Measurements from ENCODE around the gene PDPR. TPM values are rescaled to one million over a fixed set of nuclear protein-coding genes. Genes with fewer than 3 reads are reported as not detected.
"Not testable (repeated sequence)": the region's sequence is repeated elsewhere in the genome, so short reads cannot be mapped to it uniquely, and the experiment has no call there.

The PDPR gene
- total and polyA plus RNA-seq, 2 experiments from 2014 or later = 8.3 to 38.2 TPM

- H3K4me1 Mint-ChIP-seq; H3K36me3 ChIP-seq (ENCODE audit: insufficient read depth); H3K4me3 ChIP-seq; H3K9me3 Mint-ChIP-seq; H2AFZ ChIP-seq; H3K79me2 ChIP-seq (replicated peaks; ENCODE audit: insufficient read depth); H3K36me3 Mint-ChIP-seq (ENCODE audit: low read depth); ATAC-seq; H3K4me3 Mint-ChIP-seq; H3K27me3 Mint-ChIP-seq (ENCODE audit: insufficient read depth, low read depth, poor library complexity); DNase-seq (ENCODE audit: low spot score); H3K4me2 ChIP-seq; H3K9me2 ChIP-seq (ENCODE audit: insufficient read depth); H3K4me1 ChIP-seq (ENCODE audit: insufficient read depth); H4K20me1 ChIP-seq (replicated peaks; ENCODE audit: insufficient read depth); H3K27ac ChIP-seq (ENCODE audit: low read depth); H3K27ac Mint-ChIP-seq; H3K27me3 ChIP-seq (ENCODE audit: insufficient read depth); H3F3A ChIP-seq (replicated peaks; ENCODE audit: low read depth): not testable (repeated sequence)
Observed at GRCh38 chr16:70190574-70190973, 76.4 kb downstream of the PDPR start.

DNA sequence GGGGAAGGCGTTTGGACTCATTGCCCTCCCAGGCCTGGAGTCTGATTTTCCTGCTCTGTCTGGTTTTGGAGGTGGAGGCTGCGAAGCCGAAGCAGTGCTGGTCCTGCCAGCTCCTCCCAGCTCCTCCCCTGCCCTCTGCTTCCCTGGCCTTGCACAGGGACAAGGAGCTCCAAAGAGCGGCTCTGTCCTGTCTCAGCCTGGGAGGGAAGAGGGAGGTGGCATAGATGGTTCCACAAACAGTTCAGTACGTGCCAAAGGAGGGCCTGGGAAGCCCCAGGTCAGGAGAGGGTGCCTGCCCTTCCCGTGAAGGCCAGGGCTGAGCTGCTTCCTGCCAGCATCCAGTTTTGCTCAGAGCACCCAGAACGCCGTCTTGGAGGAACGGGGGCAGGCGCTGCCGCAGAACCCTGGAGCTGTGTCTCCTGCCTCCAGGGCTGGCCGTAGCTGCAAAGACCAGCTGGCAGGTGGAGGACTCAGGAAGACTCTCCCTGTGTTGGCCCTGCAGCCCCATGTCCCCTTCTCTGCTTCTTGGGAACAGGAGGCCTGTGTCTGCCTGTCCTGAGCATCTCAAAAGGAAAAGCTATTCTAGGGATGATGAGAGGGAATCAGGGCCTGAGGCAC lies 82.7 kb downstream of the PDPR start:
- H3F3A ChIP-seq (replicated peaks; ENCODE audit: low read depth); H3K27me3 Mint-ChIP-seq (ENCODE audit: insufficient read depth, low read depth, poor library complexity); H3K9me2 ChIP-seq (ENCODE audit: insufficient read depth); H3K9me3 Mint-ChIP-seq; H2AFZ ChIP-seq; H3K4me2 ChIP-seq; H3K4me1 Mint-ChIP-seq; H3K27ac Mint-ChIP-seq; H4K20me1 ChIP-seq (replicated peaks; ENCODE audit: insufficient read depth); H3K27me3 ChIP-seq (ENCODE audit: insufficient read depth); H3K79me2 ChIP-seq (replicated peaks; ENCODE audit: insufficient read depth); H3K36me3 Mint-ChIP-seq (ENCODE audit: low read depth); H3K4me3 Mint-ChIP-seq; H3K36me3 ChIP-seq (ENCODE audit: insufficient read depth); DNase-seq (ENCODE audit: low spot score); H3K4me1 ChIP-seq (ENCODE audit: insufficient read depth); H3K27ac ChIP-seq (ENCODE audit: low read depth); H3K4me3 ChIP-seq: not testable (repeated sequence)
- ATAC-seq = peak; percentile 72

DNA sequence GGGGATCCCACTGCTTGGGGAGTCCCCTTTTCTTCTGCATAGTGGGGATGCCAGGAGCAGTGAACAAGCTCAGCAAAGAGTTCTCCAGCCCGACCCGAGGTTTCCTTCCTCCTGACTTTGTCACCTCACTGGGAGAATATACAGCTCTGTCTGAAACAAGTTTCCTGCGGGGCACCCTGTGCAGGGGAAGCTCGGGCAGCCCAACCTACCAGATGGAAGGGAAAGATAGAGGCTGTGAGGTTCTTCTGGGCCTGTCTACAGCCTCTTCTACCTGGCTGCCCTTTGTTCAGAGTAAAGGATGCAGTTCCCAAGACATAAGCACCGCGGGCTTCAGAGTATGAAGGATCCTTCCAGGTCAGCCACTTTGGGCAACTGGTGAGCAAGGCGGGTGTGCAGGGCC lies 83.5 kb downstream of the PDPR start:
- H4K20me1 ChIP-seq (replicated peaks; ENCODE audit: insufficient read depth); H3K4me3 ChIP-seq; H3F3A ChIP-seq (replicated peaks; ENCODE audit: low read depth); H3K4me2 ChIP-seq; H3K36me3 Mint-ChIP-seq (ENCODE audit: low read depth); H3K9me2 ChIP-seq (ENCODE audit: insufficient read depth); H3K27ac ChIP-seq (ENCODE audit: low read depth); ATAC-seq; H3K79me2 ChIP-seq (replicated peaks; ENCODE audit: insufficient read depth); H3K27me3 Mint-ChIP-seq (ENCODE audit: insufficient read depth, low read depth, poor library complexity); H3K9me3 Mint-ChIP-seq; H3K27ac Mint-ChIP-seq; H2AFZ ChIP-seq; H3K4me1 ChIP-seq (ENCODE audit: insufficient read depth); H3K4me1 Mint-ChIP-seq; DNase-seq (ENCODE audit: low spot score); H3K27me3 ChIP-seq (ENCODE audit: insufficient read depth); H3K36me3 ChIP-seq (ENCODE audit: insufficient read depth); H3K4me3 Mint-ChIP-seq: not testable (repeated sequence)

GRCh38 chr16:70198230-70198629 lies 84.1 kb downstream of the PDPR start:
- H3K79me2 ChIP-seq (replicated peaks; ENCODE audit: insufficient read depth); H3K9me3 Mint-ChIP-seq; H3K36me3 ChIP-seq (ENCODE audit: insufficient read depth); H3K27ac Mint-ChIP-seq; H3K27me3 Mint-ChIP-seq (ENCODE audit: insufficient read depth, low read depth, poor library complexity); H3K4me1 ChIP-seq (ENCODE audit: insufficient read depth); H3K4me1 Mint-ChIP-seq; ATAC-seq; H4K20me1 ChIP-seq (replicated peaks; ENCODE audit: insufficient read depth); H3K27ac ChIP-seq (ENCODE audit: low read depth); H3K4me3 Mint-ChIP-seq; H3K4me2 ChIP-seq; DNase-seq (ENCODE audit: low spot score); H3F3A ChIP-seq (replicated peaks; ENCODE audit: low read depth); H3K36me3 Mint-ChIP-seq (ENCODE audit: low read depth); H3K9me2 ChIP-seq (ENCODE audit: insufficient read depth); H3K4me3 ChIP-seq; H3K27me3 ChIP-seq (ENCODE audit: insufficient read depth); H2AFZ ChIP-seq: not testable (repeated sequence)

DNA sequence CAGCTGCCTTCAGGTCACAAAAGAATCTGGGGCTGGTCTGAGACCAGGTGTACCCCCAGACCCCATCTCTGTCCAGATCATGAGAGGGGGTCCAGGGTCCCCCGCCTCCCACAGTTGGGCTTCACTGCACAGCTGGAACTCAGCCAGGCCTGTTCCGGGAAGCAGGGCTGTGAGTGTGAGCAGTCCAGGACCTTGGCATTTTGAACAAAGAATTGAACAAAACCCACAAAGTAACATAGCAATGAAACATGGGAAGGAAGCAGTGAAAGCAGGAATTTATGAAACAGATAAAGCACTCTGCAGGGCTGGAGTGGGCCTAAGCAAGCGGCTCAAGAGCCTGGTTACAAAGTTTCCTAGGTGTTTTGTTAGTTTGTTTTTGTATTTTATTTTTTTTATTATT lies 84.5 kb downstream of the PDPR start:
- not testable (repeated sequence) for H3K27me3 ChIP-seq (ENCODE audit: insufficient read depth); H3F3A ChIP-seq (replicated peaks; ENCODE audit: low read depth); H3K36me3 Mint-ChIP-seq (ENCODE audit: low read depth); H3K9me3 Mint-ChIP-seq; ATAC-seq; H3K9me2 ChIP-seq (ENCODE audit: insufficient read depth); H3K27ac Mint-ChIP-seq; H4K20me1 ChIP-seq (replicated peaks; ENCODE audit: insufficient read depth); H3K27me3 Mint-ChIP-seq (ENCODE audit: insufficient read depth, low read depth, poor library complexity); H2AFZ ChIP-seq; H3K4me1 ChIP-seq (ENCODE audit: insufficient read depth); H3K4me2 ChIP-seq; H3K36me3 ChIP-seq (ENCODE audit: insufficient read depth); H3K4me3 Mint-ChIP-seq; H3K4me1 Mint-ChIP-seq; H3K27ac ChIP-seq (ENCODE audit: low read depth); H3K79me2 ChIP-seq (replicated peaks; ENCODE audit: insufficient read depth); DNase-seq (ENCODE audit: low spot score); H3K4me3 ChIP-seq

DNA sequence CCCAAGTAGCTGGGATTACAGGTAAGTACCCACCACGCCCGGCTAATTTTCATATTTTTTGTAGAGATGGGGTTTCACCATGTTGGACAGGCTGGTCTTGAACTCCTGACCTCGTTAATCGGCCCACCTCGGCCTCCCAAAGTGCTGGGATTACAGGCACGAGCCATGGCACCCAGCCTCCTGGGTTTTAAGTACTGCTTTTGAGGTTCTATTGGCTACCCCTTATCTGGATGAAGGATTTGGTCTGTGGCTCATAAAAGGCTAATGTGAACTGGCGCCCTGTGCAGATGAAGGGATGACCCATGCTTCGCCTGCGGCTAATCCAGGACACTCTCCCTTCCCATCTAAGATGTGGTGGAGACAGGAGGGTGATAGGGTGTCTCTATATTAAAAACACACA lies 85.0 kb downstream of the PDPR start:
- not testable (repeated sequence) for H3F3A ChIP-seq (replicated peaks; ENCODE audit: low read depth); H3K4me3 Mint-ChIP-seq; H4K20me1 ChIP-seq (replicated peaks; ENCODE audit: insufficient read depth); DNase-seq (ENCODE audit: low spot score); H3K4me1 ChIP-seq (ENCODE audit: insufficient read depth); ATAC-seq; H3K27ac Mint-ChIP-seq; H3K27me3 ChIP-seq (ENCODE audit: insufficient read depth); H3K79me2 ChIP-seq (replicated peaks; ENCODE audit: insufficient read depth); H3K27me3 Mint-ChIP-seq (ENCODE audit: insufficient read depth, low read depth, poor library complexity); H2AFZ ChIP-seq; H3K9me3 Mint-ChIP-seq; H3K9me2 ChIP-seq (ENCODE audit: insufficient read depth); H3K36me3 Mint-ChIP-seq (ENCODE audit: low read depth); H3K36me3 ChIP-seq (ENCODE audit: insufficient read depth); H3K4me3 ChIP-seq; H3K27ac ChIP-seq (ENCODE audit: low read depth); H3K4me1 Mint-ChIP-seq; H3K4me2 ChIP-seq

DNA sequence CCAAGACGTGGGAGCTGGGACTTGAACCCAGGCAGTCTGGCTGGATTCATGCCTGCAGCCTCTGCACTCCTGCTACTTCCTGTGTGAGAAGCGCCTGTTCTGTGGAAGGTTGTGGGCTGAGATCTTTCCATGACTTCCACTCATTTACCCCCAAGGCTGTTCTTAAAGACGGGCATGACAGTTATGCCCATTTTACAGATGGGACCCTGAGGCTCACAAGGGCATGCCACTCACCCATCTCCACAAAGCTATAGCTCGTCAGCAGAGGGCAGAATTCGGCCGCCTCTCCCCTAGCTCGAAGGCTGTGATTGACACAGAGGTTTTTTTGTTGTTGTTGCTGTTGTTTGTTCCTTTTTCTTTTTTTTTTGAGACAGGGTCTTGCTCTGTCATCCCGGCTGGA lies 85.9 kb downstream of the PDPR start:
- H3K36me3 Mint-ChIP-seq (ENCODE audit: low read depth); H3K36me3 ChIP-seq (ENCODE audit: insufficient read depth); H3K9me3 Mint-ChIP-seq: not testable (repeated sequence)

More for the DNA sequence above, 85.9 kb downstream of the PDPR start:
- H3F3A ChIP-seq (replicated peaks; ENCODE audit: low read depth); H3K27ac ChIP-seq (ENCODE audit: low read depth); H3K79me2 ChIP-seq (replicated peaks; ENCODE audit: insufficient read depth); H3K27me3 ChIP-seq (ENCODE audit: insufficient read depth); H3K27me3 Mint-ChIP-seq (ENCODE audit: insufficient read depth, low read depth, poor library complexity); H3K27ac Mint-ChIP-seq; H3K4me1 ChIP-seq (ENCODE audit: insufficient read depth); ATAC-seq; DNase-seq (ENCODE audit: low spot score); H3K4me3 ChIP-seq; H3K4me1 Mint-ChIP-seq; H3K9me2 ChIP-seq (ENCODE audit: insufficient read depth); H4K20me1 ChIP-seq (replicated peaks; ENCODE audit: insufficient read depth); H3K4me3 Mint-ChIP-seq; H3K4me2 ChIP-seq; H2AFZ ChIP-seq: not testable (repeated sequence)
